HG03097 (cell line): ENCODE results near the gene CREB3L4.
A peak's percentile ranks its signal among the peaks of the same experiment; 100 is the strongest.

Experiments used
- ATAC-seq: cut with Tn5 transposase; IDR thresholded peaks from one replicate; pipeline ENCODE4 v1.9.1; 2021; ENCODE audit not compliant: unreplicated experiment, low FRiP score

Gene CREB3L4

DNA sequence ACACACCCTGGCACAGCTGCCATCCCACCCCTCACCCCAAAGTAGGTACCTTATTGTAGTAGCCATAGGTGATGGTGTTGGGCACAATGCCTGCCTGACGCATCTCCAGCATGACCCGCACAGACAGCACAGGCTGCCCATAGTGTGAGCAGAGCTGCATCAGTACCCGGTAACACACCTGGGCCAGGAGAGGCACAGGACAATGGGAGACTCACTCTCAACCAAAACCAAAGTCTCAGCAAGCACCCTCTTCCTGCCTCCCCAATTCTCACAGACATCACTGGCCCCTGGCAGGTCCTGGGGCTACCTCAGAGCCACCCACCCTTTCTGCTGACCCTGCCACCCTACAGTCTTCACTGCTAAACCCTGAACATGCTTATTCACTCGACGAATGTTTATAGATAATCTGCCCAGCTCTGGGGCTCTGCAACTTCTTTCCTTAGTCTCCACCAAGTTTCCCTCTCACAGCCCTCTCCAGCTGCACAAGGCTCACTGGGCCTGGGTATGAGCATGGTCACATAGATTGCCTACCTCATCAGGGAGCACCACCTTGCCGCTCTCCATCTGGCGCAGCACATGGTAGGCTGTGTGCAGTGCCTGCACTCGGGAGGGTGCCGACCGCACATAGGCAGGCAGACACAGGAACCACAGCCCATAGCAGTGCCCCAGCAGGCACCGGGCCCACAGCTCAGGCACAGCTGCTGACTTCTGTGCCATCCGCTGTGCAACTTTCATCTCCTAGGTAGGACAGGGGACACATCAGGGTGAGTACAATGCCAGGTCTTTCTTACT is 31.5 kb upstream of the CREB3L4 start:
- ATAC-seq, result no peak

DNA sequence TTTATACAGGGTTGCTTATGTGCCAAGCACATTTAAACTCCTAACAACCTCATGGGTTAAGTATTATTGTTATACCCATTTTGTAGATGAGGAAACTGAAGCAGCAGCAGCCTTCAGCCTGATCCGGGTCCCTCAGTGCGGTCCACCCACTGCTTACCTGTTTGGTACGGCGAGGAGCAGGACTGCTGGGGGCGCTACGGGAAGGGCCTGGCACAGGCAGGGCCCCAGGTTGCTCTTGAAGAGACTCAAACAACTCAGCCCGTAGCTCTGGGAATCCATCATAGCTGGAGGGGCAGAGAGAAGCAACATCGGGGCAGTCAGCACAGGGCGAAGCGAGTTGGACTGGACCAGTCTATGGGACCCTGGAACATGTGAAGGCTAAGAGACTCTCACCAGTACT is 30.4 kb upstream of the CREB3L4 start:
- ATAC-seq, result no peak

DNA sequence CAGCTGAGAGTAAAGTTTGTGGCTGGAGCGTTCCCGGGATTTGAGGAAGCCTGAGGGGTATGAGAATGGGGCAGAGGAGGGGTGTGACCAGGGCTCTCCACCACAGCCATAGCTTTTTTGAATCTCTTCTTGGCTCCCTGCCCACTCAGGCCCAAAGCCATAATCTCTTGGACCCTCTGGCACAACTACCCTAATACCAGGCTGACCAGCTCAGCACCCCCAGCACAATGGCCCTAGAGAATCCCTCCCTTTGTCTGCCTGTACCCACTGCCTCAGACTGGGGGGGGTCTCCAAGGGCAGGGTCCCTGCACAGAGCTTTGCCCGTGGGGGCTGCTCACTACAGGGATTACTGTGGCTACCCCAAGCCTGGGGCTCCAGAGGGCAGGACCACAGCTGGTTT is 28.7 kb upstream of the CREB3L4 start:
- ATAC-seq, result no peak

DNA sequence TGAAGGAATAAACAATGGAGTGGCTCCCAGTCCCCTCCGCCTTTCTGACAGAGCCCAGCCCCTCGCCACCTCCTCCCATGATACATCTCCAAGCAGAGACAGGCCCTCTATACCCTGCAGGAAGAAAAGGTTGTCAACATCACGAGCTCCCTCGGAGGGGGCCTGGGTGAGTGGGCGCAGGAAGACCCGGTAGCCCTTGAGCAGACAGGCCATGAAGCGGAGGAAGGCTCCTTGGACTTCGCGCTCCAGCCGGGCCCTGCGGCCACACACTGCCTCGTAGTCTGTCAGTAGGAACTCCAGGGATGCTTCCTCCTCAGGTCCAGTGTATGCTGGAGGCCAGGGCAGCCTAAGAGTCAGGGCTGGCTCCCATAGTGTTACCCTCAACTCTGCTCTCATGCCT is 28.2 kb upstream of the CREB3L4 start:
- ATAC-seq, result no peak

DNA sequence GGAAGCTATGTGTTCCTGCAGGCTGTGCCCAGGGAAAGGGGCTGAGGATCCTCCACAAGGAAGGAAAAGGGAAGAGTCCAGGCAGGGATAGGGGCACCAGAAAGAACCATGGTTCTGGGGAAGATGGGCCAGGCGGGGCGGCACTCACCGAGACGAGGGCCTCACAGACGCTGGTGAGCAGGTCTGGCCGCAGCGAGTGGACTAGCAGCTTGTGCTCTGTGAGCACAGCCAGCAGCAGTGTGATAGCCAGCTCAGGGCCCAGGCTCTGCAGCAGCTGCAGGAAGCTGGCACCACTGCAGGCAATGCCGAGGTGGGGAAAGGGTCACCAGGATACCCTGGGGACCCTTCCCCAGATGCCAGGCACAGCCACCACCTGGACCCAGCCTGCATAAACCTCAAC is 26.9 kb upstream of the CREB3L4 start:
- no peak for ATAC-seq

DNA sequence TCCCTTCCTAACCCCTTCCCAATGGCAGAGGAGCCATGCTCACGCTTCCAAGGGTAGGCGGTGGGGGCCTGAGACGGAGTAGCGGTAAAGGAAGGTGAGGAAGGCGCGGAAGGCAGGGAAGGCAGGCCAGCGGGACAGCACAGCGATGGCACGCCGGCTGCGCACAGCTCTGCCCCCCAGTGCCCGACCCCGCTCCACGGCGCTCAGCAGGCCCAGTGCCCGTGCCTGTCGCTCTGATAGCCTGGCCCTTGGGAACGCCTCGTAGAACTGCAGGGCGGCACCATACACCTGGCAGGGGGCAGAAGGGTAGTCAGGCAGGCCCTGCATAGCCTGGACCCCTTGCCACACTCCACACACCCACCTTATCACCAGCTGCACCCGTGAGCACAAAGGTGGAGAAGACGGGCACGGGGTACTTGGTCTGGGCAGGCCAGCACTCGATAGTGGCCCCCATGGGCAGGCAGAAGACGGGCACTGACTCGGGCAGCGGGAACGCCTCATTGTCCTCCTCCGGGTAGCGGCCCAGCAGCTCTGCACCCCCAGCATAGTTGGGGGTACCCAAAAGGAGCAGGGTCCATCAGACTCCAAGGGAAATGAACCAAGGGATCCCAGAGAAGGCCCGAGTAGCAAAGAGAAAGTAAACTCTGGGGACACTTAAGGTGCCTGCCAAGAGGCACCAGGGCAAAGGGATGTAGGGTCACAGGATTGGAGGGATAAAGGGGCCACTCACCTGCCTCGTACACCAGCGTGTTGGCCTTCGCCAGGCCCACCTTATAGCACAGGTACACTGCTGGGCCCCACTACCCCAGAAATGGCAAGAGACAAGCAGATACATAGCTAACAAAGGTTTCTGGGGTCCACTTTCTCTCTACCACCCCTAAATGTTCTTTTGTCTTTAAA is 25.6 kb upstream of the CREB3L4 start:
- ATAC-seq, result no peak

DNA sequence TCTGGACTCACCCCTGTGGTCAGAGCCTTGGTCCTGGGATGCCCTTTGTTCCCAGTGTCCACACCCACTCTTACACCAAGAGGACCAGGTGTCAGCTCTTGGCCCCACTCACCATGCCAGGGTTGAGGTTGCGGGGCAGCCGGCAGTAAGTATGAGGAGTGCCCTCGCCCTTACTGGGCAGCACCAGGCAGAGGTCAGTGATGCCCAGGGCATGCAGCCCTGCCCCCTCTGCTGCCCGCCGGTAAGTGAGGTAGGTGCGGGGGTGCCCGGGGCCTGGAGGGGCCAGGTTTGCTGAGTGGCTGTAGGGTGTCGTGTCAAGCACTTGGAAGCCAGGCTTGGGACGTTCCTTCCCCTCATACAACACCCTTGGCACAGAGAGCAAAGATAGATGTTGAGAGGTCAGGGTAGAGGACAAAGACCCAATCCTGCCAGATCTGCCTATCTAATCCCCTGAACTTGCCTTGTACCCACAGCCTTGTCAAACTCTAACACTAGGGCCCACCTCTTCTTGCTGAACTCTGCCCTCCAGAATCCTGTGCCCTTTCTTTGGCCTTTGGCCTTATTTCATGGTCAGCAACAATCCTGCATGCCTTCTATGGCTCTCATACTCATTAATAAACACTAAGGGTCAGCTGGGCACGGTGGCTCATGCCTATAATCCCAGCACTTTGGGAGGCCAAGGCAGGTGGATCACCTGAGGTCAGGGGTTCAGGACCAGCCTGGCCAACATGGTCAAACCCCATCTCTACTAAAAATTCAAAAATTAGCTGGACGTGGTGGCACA is 24.7 kb upstream of the CREB3L4 start:
- ATAC-seq, result no peak

DNA sequence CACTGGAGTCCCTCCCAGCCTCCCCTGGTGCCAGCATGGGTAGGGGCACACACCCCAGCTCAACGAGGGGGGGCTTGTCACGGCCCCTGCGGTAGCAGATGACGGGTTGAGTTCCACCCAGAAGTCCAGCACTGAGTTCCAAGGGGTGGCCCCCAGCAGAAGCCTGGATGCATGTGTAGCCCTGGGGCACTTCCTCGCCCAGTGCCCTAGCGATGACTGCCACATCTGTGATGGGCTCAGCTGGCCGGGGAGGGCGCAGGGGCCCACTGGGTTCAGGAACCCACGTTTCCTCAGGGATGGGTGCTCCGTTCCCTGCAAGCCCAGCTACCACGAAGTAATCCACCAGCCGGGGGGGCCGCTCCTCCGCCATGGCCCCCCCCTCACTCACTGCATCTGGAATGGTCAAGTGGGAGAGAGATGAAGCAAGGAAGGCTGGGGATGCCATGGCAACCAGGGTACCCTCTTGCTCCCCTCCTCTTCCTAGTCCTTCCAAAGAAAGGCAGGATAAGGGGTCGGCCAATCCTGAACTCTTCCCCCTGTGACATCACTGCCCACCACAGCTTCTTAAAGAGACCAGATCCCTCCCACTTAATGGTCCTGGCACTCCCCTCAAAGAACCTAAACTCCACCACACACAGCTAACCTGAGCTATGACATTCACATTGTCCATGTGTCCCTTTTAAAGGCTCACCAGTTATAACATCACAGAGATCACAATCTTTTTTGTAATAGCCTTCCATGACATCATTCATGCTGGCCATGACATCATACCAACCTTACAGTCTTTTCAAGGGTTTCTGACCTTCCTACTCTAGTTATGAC is 23.5 kb upstream of the CREB3L4 start:
- no peak for ATAC-seq

DNA sequence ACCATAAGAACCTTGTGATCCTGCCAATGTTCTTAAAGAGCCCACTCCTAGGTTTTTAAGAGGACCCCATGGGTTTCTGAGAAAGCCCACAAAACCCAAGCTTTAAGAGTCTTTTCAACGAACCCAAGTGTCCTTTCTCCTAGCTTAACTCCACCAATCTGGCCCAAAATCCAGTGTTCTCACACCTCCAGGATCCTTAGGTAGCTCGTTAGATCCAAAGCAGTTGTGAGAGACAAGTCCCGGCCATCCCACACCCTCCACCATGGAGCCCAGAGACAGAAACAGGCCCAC is 22.9 kb upstream of the CREB3L4 start:
- ATAC-seq, result no peak

DNA sequence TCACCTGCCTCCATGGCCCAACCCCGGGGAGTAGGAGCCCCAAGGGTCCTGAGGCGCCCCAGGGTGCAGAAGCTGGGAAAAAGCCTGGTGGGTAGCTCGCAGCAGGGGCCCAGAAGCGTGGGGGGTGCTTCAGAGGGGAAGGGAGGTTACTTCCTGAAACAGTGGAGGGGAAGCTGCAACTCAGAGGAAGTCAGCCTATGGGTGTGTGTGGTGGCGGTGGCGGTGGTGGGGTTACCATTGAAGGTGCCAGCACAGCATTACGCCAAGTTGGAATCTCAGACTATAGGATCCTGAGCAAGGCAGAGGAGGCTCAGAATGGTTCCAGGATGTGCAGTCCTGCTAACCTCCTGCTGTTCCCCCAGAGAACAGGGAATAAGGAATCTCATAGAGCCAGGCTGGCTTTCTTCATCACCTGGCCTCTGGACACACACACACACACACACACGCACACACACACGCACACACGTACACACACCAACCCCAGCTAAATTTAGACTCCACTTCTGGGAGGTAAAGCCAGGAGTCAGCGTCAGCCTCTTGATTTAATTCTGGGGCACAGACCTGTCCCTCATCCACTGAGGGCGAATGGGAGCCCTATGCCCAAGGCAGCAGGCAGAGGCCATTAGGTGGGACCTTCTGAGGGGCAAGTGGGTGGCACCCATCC is 22.4 kb upstream of the CREB3L4 start:
- no peak for ATAC-seq

DNA sequence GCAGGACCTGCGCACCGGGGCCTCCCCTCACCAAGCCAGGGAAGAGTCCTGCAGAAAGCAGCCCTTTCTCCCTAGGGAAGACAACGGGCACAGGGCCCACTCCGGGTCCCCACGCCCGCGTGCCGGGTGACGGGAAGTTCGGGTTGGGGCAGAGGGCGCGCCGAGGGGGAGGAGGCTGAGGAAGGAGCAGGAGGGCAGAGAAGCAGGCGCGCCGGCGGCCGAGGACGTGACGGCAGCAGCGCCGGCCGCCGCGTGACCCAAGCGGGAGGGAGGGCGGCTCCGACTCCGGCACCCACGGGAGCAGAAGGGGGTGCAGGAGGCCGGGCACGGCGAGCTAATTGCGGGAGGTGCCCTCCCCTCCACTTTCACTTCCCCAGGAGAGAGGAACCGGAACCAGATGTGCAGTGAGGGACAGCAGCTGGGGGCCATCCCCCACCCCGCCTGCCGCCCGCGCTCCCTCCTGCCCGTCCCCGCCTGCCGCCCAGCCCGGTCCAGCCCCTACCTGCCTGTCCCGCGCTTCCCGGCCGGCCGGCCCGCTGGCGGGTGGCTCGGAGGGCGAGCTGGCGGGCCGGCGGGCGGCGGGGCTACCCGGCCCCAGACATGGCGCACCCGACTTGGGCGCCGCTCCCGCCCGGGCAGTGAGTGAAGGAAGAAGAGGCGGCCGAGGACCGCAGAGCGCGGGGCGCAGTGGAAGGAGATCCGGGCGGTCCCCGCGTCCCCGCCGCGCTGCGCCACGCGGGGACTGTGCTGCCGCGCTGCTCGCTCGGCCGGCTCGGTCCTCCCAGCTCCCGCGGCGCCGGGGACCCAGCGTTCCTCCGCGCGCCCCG is 21.7 kb upstream of the CREB3L4 start:
- peak; percentile 57 for ATAC-seq

DNA sequence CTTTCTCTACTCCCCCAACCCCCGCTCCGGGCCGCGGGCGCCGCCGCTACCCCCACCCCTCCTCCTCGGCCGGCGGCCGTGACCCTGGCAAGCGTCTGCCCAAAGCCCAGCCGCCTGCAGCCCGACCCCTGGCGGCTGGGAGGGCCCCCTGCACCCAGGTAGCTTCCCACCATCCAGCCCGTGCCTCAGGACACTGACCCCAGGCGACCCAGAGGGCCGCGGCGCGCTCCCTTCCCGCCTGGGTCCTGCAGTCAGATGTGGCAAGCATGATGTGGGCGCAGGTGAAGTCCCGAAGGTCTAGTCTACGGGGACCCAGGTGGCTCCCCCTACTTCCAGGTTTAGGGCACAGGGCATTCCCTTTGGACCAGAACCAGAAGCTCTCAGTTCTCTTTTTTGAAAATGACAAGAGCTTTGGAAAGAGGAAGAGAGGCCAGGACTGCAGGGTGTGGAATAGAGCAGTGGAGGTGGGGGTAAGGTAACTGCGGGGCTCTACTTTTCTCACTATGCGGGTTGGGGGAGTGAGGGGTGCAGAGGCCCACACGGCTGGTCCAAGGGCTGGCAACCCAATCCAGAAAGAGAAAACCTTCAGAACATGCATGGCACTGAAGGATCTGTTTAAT is 21.0 kb upstream of the CREB3L4 start, which contains the start of gene DENND4B:
Gene DENND4B (minus strand): TSS at position 97 of the 620 bp plus-strand sequence. CDS start 2,344 bp downstream, outside the sequence.
- peak; percentile 62 for ATAC-seq

DNA sequence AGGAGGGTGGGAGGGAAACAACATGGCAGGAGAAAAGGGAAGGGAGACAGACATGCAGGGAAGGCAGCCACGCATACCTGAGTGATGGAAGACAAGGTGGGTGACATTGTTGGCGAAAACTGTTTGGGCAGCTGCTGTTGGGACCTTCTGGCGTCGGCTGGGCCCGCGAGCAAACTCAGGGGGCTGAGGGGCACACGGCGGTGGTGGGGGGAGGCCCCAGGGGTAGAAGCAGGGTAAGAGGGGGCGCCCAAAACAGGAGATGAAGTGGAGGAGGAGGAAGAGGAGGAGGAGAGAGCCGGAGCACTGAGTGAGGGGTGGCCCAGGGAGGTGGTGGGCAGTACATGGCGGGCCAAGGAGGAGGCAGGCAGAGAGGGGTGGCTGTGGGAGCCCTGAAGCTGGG is 16.5 kb upstream of the CREB3L4 start:
- ATAC-seq, result no peak

DNA sequence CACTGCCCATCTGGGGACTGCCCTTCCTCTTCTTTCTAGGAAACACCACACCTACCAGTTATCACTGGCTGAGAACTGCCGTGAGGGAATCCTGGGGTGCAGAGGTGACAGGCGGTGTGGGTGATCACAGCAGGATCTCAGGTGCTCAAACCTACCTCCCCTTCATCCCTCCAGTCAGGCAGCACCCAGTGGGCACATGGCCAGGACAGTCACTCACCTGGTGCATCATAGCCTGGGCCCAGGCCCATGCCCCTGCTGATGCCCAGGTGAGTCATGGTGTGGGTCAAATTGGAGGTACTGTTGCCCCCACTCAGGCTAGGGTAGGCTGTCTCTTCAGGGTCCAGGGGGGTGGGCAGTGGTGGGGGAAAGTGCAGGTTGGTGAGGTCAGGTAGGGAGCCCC is 15.9 kb upstream of the CREB3L4 start:
- no peak for ATAC-seq

DNA sequence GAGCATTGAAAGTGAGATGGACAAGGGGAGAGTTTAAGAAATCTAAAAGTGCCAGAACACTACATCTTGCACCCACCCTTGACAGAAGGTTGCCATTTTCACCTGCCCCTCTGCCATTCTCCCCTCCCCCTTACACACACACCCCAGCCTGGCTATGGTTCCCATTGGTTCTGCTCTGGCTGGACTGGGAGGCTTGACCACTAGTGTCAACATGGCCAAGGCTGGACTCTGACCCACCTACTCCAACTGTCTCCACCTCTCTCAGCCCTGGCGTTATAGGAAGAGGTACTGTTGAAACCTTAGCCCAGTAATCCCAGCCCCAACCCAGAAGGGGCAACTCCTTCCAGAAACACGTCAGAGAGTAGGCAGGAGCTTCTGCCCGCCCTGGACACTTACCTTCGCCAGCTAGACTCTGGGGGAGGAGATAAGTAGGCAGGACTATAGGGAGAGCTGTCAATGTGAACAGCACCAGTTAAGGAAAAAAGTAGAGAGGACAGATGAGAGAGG is 13.8 kb upstream of the CREB3L4 start:
- no peak for ATAC-seq

DNA sequence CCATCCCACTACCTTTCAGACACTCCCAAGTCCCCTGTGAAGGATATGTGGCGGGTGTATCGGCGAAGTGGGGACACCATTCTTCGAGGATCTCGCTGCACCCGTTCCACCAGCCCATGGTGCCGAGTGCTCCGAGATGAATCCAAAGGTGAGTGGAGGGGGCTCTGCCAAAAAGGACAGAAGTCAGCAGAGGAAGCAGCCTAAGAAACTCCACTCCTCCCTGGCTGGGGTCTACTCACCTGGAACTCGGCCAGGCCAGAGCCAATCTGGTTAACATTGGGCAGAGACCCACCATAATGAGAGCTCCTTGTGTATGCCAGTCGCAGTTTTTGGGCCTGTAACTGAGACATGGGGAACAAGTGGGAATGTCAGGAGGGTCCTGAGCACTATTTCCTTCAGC is 12.9 kb upstream of the CREB3L4 start:
- no peak for ATAC-seq

DNA sequence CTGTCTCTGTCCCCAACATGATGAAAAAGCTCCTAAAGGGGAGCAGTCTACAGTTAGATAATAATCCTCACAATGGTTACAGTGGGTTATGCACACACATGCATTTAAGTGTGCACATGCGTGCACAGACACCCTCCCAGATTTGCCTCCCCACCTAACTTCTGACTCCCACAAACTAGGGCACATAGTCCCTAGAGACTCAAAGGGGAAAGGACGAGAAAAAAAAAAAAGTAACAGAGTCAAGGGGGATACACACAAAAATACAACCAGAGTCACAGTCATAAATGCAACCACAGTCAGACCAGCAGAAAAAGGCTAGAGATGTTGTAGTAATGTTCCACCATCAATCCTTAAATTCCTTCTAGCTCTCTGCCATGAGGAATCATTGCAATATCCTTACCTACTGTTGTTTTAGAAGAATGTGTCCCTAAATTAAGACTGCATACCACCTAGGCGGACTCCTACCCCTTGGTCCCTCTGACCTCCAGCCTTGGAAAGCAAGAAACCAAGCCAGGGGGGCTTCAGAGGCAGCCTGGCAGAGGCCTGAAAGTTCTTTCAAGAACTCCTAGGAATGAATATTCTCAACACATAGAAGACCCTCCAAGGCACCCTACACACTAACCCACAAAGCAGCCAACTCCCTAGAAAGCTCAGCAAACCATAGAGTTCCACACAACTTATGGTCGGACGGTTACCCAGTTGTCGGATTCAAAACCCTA is 10.5 kb upstream of the CREB3L4 start:
- no peak for ATAC-seq

DNA sequence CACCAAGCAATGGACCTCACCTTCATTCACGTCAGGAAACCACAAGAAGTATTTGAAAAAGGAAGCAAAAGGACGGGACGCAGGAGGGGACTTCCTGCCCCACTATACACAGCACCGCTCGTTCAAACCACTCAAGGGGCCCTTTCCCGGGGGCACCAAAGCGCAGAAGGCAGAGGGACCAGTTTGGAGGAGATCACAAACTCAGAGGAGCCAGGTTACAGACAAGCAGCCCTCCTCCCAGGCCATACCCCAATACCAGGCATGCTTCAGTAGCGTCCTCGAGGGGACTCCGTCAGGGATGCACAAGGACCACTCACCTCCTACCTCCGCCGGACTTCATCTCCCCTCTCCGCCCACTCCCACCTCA is 10.0 kb upstream of the CREB3L4 start:
- ATAC-seq, result peak; percentile 13
